SK-N-MC (cell line): Measurements from ENCODE around the gene GMDS.

Experiments used
- EZH2 ChIP-seq: fragments of 200-600 bp; sonication (generic); IDR thresholded peaks from one replicate; pipeline ENCODE4 v1.6.1; 2017; ENCODE audit warnings: antibody characterized with exemption
- FOXP2 ChIP-seq: optimal IDR thresholded peaks from 2 replicates; pipeline ENCODE3; 2011; ENCODE audit warnings: mild to moderate bottlenecking, moderate library complexity; ENCODE audit not compliant: insufficient read depth; ENCODE audit errors: extremely low read length, control extremely low read depth
- POLR2AphosphoS5 ChIP-seq: IDR thresholded peaks from 2 replicates; pipeline ENCODE4 v1.6.1; 2012; ENCODE audit warnings: mild to moderate bottlenecking, low read depth, low read length, borderline replicate concordance

DNA sequence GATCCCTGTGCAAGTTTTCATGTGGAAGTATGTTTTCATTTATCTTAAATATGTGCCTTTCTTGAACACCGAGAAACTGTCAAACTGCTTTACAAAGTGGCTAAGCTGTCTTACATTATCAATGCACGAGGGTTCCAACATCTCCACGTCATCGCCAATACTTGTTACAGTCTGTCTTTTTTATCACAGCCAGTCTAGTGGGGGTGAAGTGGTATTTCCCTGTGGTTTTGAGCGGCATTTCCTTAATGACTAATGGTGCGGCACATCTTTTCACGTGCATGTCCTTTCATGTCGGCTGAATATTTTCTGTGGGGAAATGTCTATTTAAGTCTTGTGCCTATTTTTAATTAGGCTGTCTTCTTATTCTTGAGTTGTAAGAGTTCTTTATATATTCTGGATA, 355.3 kb downstream of the GMDS start:
- TF ChIP-seq POLR2AphosphoS5 (no peak), EZH2 (no peak), FOXP2 (no peak)
